Left lung (tissue), 10 donors: ENCODE results near the gene KDR. TPM values are rescaled to one million over a fixed set of nuclear protein-coding genes. Genes with fewer than 3 reads are reported as not detected.

ENCODE experiments used
- ATAC-seq: fragments of 200-7000 bp; cut with Tn5 transposase; one replicate; pipeline ENCODE4 v1.9.1; 2020; ENCODE audit warnings: moderate library complexity
- DNase-seq, 4 donors: peaks; one replicate each; pipeline ENCODE4 v3.0.0-alpha.2; 2013 to 2020
- H3K27ac ChIP-seq, 2 donors: fragments of 200-600 bp; sonication (generic) in 1 of 2; one replicate each; pipeline versions ENCODE4 v1.5.0 to v1.8.0; 2020 to 2021
- H3K27me3 ChIP-seq, 2 donors: fragments of 200-600 bp; sonication (generic) in 1 of 2; one replicate each; pipeline versions ENCODE4 v1.5.0 to v1.8.0; 2020 to 2021
- H3K36me3 ChIP-seq, 2 donors: fragments of 200-600 bp; sonication (generic) in 1 of 2; one replicate each; pipeline versions ENCODE4 v1.5.0 to v1.8.0; 2020 to 2021
- H3K4me1 ChIP-seq, 2 donors: fragments of 200-600 bp; one replicate each; pipeline ENCODE4 v1.8.0; 2021
- H3K4me3 ChIP-seq, 2 donors: fragments of 200-600 bp; sonication (generic) in 1 of 2; one replicate each; pipeline versions ENCODE4 v1.5.0 to v1.8.0; 2020 to 2021; ENCODE audit warnings: mild to moderate bottlenecking in 1 of 2
- H3K9me3 ChIP-seq, 2 donors: fragments of 200-600 bp; sonication (generic) in 1 of 2; one replicate each; pipeline versions ENCODE4 v1.5.0 to v1.8.0; 2020 to 2021
- intact Hi-C, 2 donors: fragments of 100-400 bp; cut with DNase I; formaldehyde crosslinking; loops; one replicate each; pipeline versions ENCODE4 v1.11.2 to v1.14.2; 2022
- polyA plus RNA-seq, 6 donors: library from polyadenylated mRNA; unstranded; fragments of 120-200 nt; gene quantifications; one replicate each; pipeline ENCODE4 v1.2.1, GENCODE V29; 2013; ENCODE audit not compliant: insufficient read length in 6 of 6
- total RNA-seq, 2 donors: library from RNA; stranded (reverse); fragmentation: NEBNext Ultra II Directional; extraction: Animal tissue kit (Norgen Biotek cat#: 25700); gene quantifications; one replicate each; pipeline ENCODE4 v1.2.1, GENCODE V29; 2021
- TF ChIP-seq, protein P1 (sequence below), 2 donors: fragments of 200-600 bp; sonication (generic) in 1 of 2; IDR thresholded peaks; one replicate each; pipeline versions ENCODE4 v1.5.0 to v1.8.0; 2021; ENCODE audit warnings: antibody characterized with exemption in 2 of 2
- donor health status: DM: no; HTN: yes; CAD: no.
- donor health status: DM: no; HTN: no; CAD: no.

KDR gene
- total and polyA plus RNA-seq, 8 donors, result 27.1 to 124 (median 104) TPM

DNA sequence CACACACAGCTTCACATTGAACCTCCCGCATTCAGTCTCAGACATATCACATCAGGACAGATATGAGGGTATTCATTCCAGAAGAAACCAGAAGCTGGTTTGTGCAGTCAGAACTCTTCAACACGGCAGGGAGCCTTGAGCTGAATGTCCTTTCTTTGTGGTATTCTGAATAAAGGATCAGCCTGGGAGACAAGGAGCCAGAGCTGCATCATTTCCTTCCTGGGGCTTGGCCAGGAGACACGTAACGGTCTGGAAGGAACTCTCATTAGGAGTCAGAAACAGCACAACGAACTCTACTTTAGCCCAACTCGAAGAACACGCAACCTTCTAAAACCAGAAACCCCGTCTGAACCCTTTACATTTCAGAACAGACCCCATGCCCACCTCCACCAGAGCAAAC, 46.4 kb downstream of the KDR start:
- peak; percentile 33 for ATAC-seq
- peak in 2 of 4 donors; percentile 27 to 32 for DNase-seq
- H3K9me3 ChIP-seq, result no peaks in the 10 kb centered on the region
- TF ChIP-seq, protein P1, sequence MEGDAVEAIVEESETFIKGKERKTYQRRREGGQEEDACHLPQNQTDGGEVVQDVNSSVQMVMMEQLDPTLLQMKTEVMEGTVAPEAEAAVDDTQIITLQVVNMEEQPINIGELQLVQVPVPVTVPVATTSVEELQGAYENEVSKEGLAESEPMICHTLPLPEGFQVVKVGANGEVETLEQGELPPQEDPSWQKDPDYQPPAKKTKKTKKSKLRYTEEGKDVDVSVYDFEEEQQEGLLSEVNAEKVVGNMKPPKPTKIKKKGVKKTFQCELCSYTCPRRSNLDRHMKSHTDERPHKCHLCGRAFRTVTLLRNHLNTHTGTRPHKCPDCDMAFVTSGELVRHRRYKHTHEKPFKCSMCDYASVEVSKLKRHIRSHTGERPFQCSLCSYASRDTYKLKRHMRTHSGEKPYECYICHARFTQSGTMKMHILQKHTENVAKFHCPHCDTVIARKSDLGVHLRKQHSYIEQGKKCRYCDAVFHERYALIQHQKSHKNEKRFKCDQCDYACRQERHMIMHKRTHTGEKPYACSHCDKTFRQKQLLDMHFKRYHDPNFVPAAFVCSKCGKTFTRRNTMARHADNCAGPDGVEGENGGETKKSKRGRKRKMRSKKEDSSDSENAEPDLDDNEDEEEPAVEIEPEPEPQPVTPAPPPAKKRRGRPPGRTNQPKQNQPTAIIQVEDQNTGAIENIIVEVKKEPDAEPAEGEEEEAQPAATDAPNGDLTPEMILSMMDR (IDR thresholded peaks at IDR 0.05), result no peak
- no peaks in the 10 kb centered on the region for H3K27me3 ChIP-seq
- peak overlapping the region; percentile 46 to 65 for H3K27ac ChIP-seq
- no peak overlapping the region for H3K4me3 ChIP-seq
- intact Hi-C loops, result no loop called here
- peaks cover 0 to 5% of the 10 kb centered on the region in 2 donors for H3K4me1 ChIP-seq
- H3K36me3 ChIP-seq, result no peaks in the 10 kb centered on the region

DNA sequence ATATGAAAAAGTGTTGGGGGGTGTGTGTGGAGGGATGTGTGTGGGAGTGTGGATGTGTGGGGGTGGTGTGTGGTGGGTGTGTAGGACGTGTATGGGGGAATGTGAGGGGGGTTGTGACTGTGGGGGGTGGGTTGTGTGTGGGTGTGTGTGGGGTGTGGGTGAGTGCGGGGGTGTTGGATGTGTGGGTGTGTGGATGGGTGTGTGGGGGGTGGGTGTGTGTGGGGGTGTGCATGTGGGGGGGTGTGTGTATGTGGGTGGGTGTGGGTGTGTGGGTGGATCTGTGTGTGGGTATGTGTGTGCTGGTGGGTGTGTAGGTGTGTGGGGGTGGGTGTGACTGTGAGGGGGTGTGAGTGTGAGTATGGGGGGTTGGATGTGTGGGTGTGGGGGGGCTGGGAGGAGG, 47.8 kb downstream of the KDR start:
- Histone ChIP-seq H3K27ac (no peak overlapping the region), H3K4me1 (peaks cover 0 to 5% of the 10 kb centered on the region in 2 donors)
- intact Hi-C loops, result no loop called here

DNA sequence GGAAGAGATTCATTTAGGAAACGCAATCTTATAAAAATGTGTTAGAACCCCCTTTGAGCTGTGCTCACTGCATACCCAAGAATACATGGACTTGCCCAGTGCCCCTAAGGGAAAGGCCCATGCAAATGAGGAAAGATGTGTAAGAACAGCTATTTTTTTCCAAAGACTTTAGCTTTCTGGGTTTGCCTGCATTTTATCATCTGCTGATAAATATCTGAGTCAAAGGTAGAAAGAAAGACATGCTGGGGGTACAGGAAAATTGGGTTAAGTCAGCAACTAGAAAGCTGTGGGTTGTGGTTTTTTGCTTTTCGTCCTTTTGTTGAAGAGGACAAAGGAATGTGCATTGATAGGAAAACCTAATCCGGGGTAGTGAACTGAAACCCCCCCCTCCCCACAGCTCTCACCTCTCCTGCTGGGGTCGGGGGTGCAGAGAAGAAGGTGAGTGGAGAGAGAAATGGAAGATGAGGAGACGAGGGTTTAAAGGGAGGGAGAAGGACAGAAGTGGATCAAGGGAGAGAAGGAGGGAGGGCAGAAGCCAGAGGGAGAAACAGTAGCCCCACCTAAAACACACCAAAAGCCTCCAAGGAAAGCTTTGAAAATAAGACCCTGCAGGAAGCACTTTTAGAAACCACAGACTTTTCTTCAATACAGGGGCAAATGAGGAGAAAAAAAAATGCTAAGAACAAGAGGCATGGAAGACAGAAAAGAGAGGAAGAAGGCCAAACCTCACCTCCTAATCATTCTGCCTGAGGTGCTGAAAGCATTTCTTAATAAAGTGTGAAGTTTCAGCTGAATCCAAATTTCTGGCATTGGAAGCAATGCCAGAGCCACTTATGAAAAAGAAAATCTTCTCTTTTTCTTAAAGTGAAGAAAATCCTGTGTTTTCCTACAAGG, 49.3 kb downstream of the KDR start:
- Histone ChIP-seq H3K9me3 (no peaks in the 10 kb centered on the region), H3K4me3 (no peak overlapping the region), H3K27ac (no peak overlapping the region), H3K36me3 (no peaks in the 10 kb centered on the region), H3K27me3 (no peaks in the 10 kb centered on the region), H3K4me1 (peaks cover 0 to 5% of the 10 kb centered on the region in 2 donors)
- no peak for DNase-seq
- TF ChIP-seq, protein P1 (IDR thresholded peaks at IDR 0.05), result no peak
- intact Hi-C loops, result no loop called here
- ATAC-seq, result no peak

More for the DNA sequence above, 47.8 kb downstream of the KDR start:
- TF ChIP-seq, protein P1 (IDR thresholded peaks at IDR 0.05), result no peak
- Histone ChIP-seq H3K36me3 (no peaks in the 10 kb centered on the region), H3K27me3 (no peaks in the 10 kb centered on the region), H3K4me3 (no peak overlapping the region), H3K9me3 (no peaks in the 10 kb centered on the region)
- no peak for DNase-seq
- ATAC-seq, result no peak

GRCh38 chr4:55075376-55075775, 50.0 kb downstream of the KDR start:
- H3K4me1 ChIP-seq, result peaks cover 0 to 3% of the 10 kb centered on the region in 2 donors
- no peak for DNase-seq
- intact Hi-C loops, result no loop called here
- H3K4me3 ChIP-seq, result no peak overlapping the region
- H3K27ac ChIP-seq, result no peak overlapping the region
- H3K36me3 ChIP-seq, result no peaks in the 10 kb centered on the region
- no peak for ATAC-seq
- no peaks in the 10 kb centered on the region for H3K27me3 ChIP-seq
- no peaks in the 10 kb centered on the region for H3K9me3 ChIP-seq
- TF ChIP-seq, protein P1 (IDR thresholded peaks at IDR 0.05), result no peak

DNA sequence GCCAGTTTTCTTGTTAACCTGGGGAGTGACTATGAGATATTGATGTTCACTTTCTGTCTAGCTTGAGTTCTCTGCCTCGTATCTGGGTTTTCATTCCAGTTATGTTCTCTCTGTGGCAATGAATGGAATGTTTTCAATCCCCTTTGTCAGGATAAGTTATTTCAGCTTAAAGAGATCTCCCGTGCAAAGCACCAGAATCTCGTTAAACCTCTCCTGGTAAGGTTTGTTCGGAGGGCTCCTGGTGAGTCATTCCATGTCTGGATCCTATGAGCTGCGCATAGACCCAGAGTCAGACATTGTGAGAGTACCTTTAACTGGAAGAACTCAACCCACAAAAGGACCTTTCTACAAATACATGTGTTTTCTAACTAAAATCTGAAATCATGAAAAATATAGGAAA, 51.0 kb downstream of the KDR start:
- ATAC-seq (no peak), DNase-seq (no peak)
- H3K27me3 ChIP-seq, result no peaks in the 10 kb centered on the region
- no peaks in the 10 kb centered on the region for H3K4me1 ChIP-seq
- TF ChIP-seq, protein P1 (IDR thresholded peaks at IDR 0.05), result no peak
- no peaks in the 10 kb centered on the region for H3K9me3 ChIP-seq
- no peak overlapping the region for H3K4me3 ChIP-seq
- intact Hi-C loops, result no loop called here
- H3K27ac ChIP-seq, result no peak overlapping the region
- H3K36me3 ChIP-seq, result no peaks in the 10 kb centered on the region
